HepG2 (cell line): Measurements from ENCODE around the gene ZNF567.
"Not testable (repeated sequence)": the region's sequence is repeated elsewhere in the genome, so short reads cannot be mapped to it uniquely, and the experiment has no call there.

Experiments
- EP300 ChIP-seq, 3 experiments: sonication (generic) in 1 of 3; formaldehyde crosslinking in 1 of 3; IDR thresholded peaks; 2 replicates each; pipeline versions ENCODE4 v1.5.1 to v1.6.1; 2011 to 2020; ENCODE audit warnings: low read depth in 2 of 3, low read length in 2 of 3, borderline replicate concordance in 1 of 3, improper control_type of control experiment in 1 of 3, mild to moderate bottlenecking in 1 of 3, missing genetic modification reagents in 1 of 3, moderate library complexity in 1 of 3
- GATAD2A ChIP-seq: IDR thresholded peaks from 2 replicates; pipeline ENCODE4 v1.6.1; 2016
- MAZ ChIP-seq, 2 experiments: sonication (generic) in 1 of 2; formaldehyde crosslinking in 1 of 2; IDR thresholded peaks; 2 replicates each; pipeline versions ENCODE4 v1.5.0 to v1.6.1; 2012 to 2020; ENCODE audit warnings: low read depth in 2 of 2, mild to moderate bottlenecking in 2 of 2, borderline replicate concordance in 1 of 2, improper control_type of control experiment in 1 of 2, low read length in 1 of 2, missing genetic modification reagents in 1 of 2, moderate library complexity in 1 of 2
- NFE2 ChIP-seq: sonication (generic); formaldehyde crosslinking; IDR thresholded peaks from 2 replicates; pipeline ENCODE4 v1.4.0; 2020; ENCODE audit warnings: missing genetic modification reagents
- PHB2 ChIP-seq: fragments of 450-650 bp; IDR thresholded peaks from 2 replicates; pipeline ENCODE4 v1.6.1; 2018; ENCODE audit not compliant: partially characterized antibody
- POLR2A ChIP-seq, 2 experiments: IDR thresholded peaks; 2 replicates each; pipeline ENCODE4 v1.6.1; 2011; ENCODE audit warnings: low read depth in 2 of 2, low read length in 2 of 2, mild to moderate bottlenecking in 1 of 2, moderate library complexity in 1 of 2; ENCODE audit not compliant: insufficient read depth in 1 of 2
- SP4 ChIP-seq: sonication (generic); formaldehyde crosslinking; IDR thresholded peaks from 2 replicates; pipeline ENCODE4 v1.8.1; 2023; ENCODE audit warnings: mild to moderate bottlenecking, missing genetic modification reagents
- ZKSCAN8 ChIP-seq: IDR thresholded peaks from 2 replicates; pipeline ENCODE4 v1.6.1; 2016; ENCODE audit warnings: borderline replicate concordance, missing genetic modification reagents, missing compliant biosample characterization
- ZNF33A ChIP-seq: sonication (generic); formaldehyde crosslinking; IDR thresholded peaks from 2 replicates; pipeline ENCODE4 v1.5.1; 2020; ENCODE audit warnings: missing genetic modification reagents, mild to moderate bottlenecking, moderate library complexity, borderline replicate concordance
- ZZZ3 ChIP-seq: sonication (generic); formaldehyde crosslinking; IDR thresholded peaks from 2 replicates; pipeline ENCODE4 v1.4.0; 2020; ENCODE audit warnings: missing genetic modification reagents, mild to moderate bottlenecking, borderline replicate concordance
- TF ChIP-seq, protein P1 (sequence below): sonication (generic); formaldehyde crosslinking; conservative IDR thresholded peaks from 2 replicates; pipeline ENCODE4 v1.4.0; 2020; ENCODE audit warnings: missing genetic modification reagents
- TF ChIP-seq, protein P2 (sequence below): sonication (generic); formaldehyde crosslinking; IDR thresholded peaks from 2 replicates; pipeline ENCODE4 v1.5.0; 2020; ENCODE audit warnings: mild to moderate bottlenecking, missing genetic modification reagents, moderate library complexity
- TF ChIP-seq, protein P3 (sequence below): sonication (generic); formaldehyde crosslinking; IDR thresholded peaks from 2 replicates; pipeline ENCODE4 v1.9.0; 2021; ENCODE audit warnings: mild to moderate bottlenecking, missing genetic modification reagents
- TF ChIP-seq, protein P4 (sequence below): IDR thresholded peaks from 2 replicates; pipeline ENCODE4 v1.6.1; 2012; ENCODE audit warnings: inconsistent platforms

DNA sequence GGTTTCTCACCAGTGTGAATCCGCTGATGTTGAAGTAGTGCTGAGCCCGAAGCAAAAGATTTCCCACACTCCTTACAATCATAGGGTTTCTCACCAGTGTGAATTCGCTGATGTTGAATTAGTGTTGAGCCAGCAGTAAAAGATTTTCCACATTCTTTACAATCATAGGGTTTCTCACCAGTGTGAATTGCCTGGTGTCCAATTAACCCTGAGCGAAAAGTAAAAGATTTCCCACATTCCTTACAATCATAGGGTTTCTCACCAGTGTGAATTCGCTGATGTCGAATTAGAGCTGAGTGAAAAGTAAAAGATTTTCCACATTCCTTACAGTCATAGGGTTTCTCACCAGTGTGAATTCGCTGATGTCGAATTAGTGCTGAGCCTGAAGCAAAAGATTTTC, 62.2 kb downstream of the ZNF567 start:
- TF ChIP-seq, protein P1, sequence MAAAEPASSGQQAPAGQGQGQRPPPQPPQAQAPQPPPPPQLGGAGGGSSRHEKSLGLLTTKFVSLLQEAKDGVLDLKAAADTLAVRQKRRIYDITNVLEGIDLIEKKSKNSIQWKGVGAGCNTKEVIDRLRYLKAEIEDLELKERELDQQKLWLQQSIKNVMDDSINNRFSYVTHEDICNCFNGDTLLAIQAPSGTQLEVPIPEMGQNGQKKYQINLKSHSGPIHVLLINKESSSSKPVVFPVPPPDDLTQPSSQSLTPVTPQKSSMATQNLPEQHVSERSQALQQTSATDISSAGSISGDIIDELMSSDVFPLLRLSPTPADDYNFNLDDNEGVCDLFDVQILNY (CRISPR knock-in tag): not testable (repeated sequence)
- not testable (repeated sequence) for TF ChIP-seq SP4 (CRISPR knock-in tag); ZNF33A (CRISPR knock-in tag); NFE2 (CRISPR knock-in tag); ZKSCAN8 (CRISPR knock-in tag); ZZZ3 (CRISPR knock-in tag); POLR2A (IDR thresholded peaks at IDR 0.05; ENCODE audit: insufficient read depth in 1 of 2, low read depth in 2 of 2, low read length in 2 of 2); MAZ (IDR thresholded peaks at IDR 0.05; ENCODE audit: borderline replicate concordance, low read depth, low read length); MAZ (CRISPR knock-in tag; IDR thresholded peaks at IDR 0.05; ENCODE audit: low read depth); GATAD2A; EP300 (IDR thresholded peaks at IDR 0.05; ENCODE audit: low read depth in 2 of 2, low read length in 2 of 2); EP300 (CRISPR knock-in tag; IDR thresholded peaks at IDR 0.05; ENCODE audit: borderline replicate concordance); PHB2
- TF ChIP-seq, protein P2, sequence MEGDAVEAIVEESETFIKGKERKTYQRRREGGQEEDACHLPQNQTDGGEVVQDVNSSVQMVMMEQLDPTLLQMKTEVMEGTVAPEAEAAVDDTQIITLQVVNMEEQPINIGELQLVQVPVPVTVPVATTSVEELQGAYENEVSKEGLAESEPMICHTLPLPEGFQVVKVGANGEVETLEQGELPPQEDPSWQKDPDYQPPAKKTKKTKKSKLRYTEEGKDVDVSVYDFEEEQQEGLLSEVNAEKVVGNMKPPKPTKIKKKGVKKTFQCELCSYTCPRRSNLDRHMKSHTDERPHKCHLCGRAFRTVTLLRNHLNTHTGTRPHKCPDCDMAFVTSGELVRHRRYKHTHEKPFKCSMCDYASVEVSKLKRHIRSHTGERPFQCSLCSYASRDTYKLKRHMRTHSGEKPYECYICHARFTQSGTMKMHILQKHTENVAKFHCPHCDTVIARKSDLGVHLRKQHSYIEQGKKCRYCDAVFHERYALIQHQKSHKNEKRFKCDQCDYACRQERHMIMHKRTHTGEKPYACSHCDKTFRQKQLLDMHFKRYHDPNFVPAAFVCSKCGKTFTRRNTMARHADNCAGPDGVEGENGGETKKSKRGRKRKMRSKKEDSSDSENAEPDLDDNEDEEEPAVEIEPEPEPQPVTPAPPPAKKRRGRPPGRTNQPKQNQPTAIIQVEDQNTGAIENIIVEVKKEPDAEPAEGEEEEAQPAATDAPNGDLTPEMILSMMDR: not testable (repeated sequence)
- TF ChIP-seq, protein P3, sequence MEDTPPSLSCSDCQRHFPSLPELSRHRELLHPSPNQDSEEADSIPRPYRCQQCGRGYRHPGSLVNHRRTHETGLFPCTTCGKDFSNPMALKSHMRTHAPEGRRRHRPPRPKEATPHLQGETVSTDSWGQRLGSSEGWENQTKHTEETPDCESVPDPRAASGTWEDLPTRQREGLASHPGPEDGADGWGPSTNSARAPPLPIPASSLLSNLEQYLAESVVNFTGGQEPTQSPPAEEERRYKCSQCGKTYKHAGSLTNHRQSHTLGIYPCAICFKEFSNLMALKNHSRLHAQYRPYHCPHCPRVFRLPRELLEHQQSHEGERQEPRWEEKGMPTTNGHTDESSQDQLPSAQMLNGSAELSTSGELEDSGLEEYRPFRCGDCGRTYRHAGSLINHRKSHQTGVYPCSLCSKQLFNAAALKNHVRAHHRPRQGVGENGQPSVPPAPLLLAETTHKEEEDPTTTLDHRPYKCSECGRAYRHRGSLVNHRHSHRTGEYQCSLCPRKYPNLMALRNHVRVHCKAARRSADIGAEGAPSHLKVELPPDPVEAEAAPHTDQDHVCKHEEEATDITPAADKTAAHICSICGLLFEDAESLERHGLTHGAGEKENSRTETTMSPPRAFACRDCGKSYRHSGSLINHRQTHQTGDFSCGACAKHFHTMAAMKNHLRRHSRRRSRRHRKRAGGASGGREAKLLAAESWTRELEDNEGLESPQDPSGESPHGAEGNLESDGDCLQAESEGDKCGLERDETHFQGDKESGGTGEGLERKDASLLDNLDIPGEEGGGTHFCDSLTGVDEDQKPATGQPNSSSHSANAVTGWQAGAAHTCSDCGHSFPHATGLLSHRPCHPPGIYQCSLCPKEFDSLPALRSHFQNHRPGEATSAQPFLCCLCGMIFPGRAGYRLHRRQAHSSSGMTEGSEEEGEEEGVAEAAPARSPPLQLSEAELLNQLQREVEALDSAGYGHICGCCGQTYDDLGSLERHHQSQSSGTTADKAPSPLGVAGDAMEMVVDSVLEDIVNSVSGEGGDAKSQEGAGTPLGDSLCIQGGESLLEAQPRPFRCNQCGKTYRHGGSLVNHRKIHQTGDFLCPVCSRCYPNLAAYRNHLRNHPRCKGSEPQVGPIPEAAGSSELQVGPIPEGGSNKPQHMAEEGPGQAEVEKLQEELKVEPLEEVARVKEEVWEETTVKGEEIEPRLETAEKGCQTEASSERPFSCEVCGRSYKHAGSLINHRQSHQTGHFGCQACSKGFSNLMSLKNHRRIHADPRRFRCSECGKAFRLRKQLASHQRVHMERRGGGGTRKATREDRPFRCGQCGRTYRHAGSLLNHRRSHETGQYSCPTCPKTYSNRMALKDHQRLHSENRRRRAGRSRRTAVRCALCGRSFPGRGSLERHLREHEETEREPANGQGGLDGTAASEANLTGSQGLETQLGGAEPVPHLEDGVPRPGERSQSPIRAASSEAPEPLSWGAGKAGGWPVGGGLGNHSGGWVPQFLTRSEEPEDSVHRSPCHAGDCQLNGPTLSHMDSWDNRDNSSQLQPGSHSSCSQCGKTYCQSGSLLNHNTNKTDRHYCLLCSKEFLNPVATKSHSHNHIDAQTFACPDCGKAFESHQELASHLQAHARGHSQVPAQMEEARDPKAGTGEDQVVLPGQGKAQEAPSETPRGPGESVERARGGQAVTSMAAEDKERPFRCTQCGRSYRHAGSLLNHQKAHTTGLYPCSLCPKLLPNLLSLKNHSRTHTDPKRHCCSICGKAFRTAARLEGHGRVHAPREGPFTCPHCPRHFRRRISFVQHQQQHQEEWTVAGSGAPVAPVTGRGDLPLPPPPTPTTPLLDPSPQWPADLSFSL (CRISPR knock-in tag): not testable (repeated sequence)
- TF ChIP-seq, protein P4, sequence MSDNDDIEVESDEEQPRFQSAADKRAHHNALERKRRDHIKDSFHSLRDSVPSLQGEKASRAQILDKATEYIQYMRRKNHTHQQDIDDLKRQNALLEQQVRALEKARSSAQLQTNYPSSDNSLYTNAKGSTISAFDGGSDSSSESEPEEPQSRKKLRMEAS: not testable (repeated sequence)
